Subcutaneous abdominal adipose tissue (tissue), 5 donors: ENCODE results near the gene NOTCH3.
A peak's percentile ranks its signal among the peaks of the same experiment; 100 is the strongest.

Experiments
- H3K27ac ChIP-seq: one replicate; pipeline ENCODE4 v1.7.0; 2013; ENCODE audit warnings: low read depth, mild to moderate bottlenecking, inconsistent platforms, low read length, moderate library complexity
- H3K27me3 ChIP-seq, 5 donors: one replicate each; pipeline ENCODE4 v1.7.0; 2013; ENCODE audit warnings: low read length in 5 of 5, inconsistent platforms in 1 of 5; ENCODE audit not compliant: control insufficient read depth in 5 of 5, insufficient read depth in 4 of 5
- H3K36me3 ChIP-seq, 5 donors: one replicate each; pipeline ENCODE4 v1.7.0; 2013; ENCODE audit warnings: low read length in 5 of 5; ENCODE audit not compliant: control insufficient read depth in 5 of 5, insufficient read depth in 5 of 5
- H3K4me1 ChIP-seq, 5 donors: one replicate each; pipeline ENCODE4 v1.7.0; 2013; ENCODE audit warnings: low read length in 5 of 5, mild to moderate bottlenecking in 3 of 5, moderate library complexity in 1 of 5; ENCODE audit not compliant: control insufficient read depth in 5 of 5, insufficient read depth in 5 of 5
- H3K4me3 ChIP-seq, 5 donors: one replicate each; pipeline ENCODE4 v1.7.0; 2013; ENCODE audit warnings: low read length in 5 of 5, low read depth in 1 of 5
- H3K9ac ChIP-seq, 5 donors: one replicate each; pipeline ENCODE4 v1.7.0; 2013; ENCODE audit warnings: low read length in 5 of 5, mild to moderate bottlenecking in 4 of 5, moderate library complexity in 3 of 5
- H3K9me3 ChIP-seq, 5 donors: one replicate each; pipeline ENCODE4 v1.7.0; 2013; ENCODE audit warnings: low read length in 5 of 5; ENCODE audit not compliant: control insufficient read depth in 5 of 5
- donor health status: healthy.
- donor health status: healthy.
- donor health status: healthy.
- donor health status: healthy.
- donor health status: healthy.

NOTCH3 gene

DNA sequence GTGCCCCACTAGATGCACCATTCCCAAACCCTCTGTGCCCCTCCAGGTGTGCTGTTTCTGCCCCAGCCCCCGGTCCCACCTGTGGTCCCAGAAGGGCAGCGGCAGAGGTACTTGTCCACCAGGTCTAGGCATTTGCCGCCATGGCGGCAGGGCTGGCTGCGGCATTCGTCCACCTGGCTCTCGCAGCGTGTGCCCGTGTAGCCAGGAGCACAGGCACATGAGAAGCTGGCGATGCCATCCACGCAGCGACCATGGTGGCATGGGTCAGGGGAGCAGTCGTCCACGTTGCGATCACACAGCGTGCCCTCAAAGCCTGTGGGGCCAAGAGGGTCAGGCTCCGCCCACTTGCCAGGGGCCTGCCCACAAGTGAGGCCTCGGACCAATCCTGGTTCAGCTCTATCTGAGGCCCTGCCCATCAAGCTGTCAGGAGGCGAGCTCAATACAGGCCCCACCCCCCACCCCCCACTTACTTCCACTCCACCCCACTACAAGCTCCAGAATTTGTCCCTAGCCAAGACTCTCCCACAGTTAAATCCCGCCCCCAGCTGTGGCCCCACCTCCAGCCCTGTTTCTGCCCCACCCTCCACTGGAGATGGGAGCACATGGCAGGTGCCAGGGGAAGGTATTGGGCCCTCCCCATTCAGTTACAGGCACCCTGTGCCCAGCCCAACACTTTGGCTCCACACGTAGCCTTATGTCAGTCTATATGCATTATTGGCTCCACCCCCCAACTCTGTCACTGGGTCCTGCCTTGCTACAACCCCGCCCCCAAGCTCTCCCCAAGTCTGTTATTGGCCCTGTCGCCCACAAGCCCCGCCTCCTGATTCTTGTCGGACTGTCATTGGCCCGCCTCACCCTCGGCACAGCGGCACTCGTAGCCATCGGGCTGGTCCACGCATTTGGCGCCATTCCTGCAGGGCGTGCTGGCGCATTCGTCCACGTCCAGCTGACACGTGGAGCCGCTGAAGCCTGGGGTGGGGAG, 13.5 kb downstream of the NOTCH3 start:
- Histone ChIP-seq H3K4me1 (peaks cover 0 to 7% (median 0%) of the 10 kb centered on the region in 5 donors), H3K36me3 (peaks cover 0 to 46% (median 16%) of the 10 kb centered on the region in 5 donors), H3K9me3 (no peaks in the 10 kb centered on the region), H3K27me3 (peaks cover 0 to 6% (median 0%) of the 10 kb centered on the region in 5 donors), H3K4me3 (no peak overlapping the region), H3K9ac (no peak overlapping the region), H3K27ac (no peak overlapping the region)

DNA sequence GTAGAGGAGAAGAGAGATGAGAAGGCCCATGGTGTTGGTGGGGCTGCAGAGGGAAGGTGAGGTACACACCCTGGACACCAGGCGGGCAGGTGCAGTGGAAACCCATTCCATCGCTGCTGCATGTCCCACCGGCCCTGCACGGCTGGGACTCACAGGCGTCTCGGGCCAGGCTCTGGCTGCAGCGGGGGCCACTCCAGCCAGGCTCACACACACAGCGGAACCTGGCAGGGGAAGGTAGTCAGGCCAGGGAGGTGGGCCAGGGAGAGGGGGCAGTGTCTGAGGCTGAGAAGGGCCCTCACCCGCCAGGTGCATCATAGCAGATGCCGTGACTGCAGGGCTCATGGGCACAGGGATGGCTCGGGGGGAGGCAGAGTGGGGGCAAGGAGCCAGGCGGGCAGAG, 15.6 kb downstream of the NOTCH3 start:
- H3K27ac ChIP-seq: no peak overlapping the region
- no peak overlapping the region for H3K4me3 ChIP-seq
- H3K4me1 ChIP-seq: peaks cover 0 to 14% (median 5%) of the 10 kb centered on the region in 5 donors
- peaks cover 0 to 44% (median 12%) of the 10 kb centered on the region in 5 donors for H3K36me3 ChIP-seq
- no peaks in the 10 kb centered on the region for H3K9me3 ChIP-seq
- H3K27me3 ChIP-seq: no peaks in the 10 kb centered on the region
- no peak overlapping the region for H3K9ac ChIP-seq

DNA sequence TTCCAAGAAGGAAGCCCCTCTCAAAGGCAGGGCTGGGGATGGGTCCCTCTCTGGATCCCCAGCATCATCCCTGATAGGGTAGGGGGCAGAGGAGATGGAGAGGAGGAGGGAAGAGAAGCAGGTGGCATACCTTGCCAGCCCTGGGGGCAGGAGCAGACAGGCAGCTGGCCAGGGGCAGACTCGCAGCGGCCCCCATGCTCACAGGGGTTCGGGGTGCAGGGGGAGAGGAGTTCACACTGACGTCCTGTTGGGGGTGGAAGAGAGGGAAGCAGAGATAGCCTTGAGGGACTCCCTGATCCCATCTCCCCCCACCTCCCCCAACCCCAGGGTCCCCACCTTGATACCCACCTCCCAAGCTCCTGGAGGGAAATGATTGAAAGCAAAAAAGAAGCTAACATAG, 16.0 kb downstream of the NOTCH3 start:
- no peak overlapping the region for H3K27ac ChIP-seq
- peaks cover 0 to 14% (median 5%) of the 10 kb centered on the region in 5 donors for H3K4me1 ChIP-seq
- peaks cover 0 to 46% (median 14%) of the 10 kb centered on the region in 5 donors for H3K36me3 ChIP-seq
- no peaks in the 10 kb centered on the region for H3K27me3 ChIP-seq
- no peak overlapping the region for H3K4me3 ChIP-seq
- H3K9me3 ChIP-seq: no peaks in the 10 kb centered on the region
- no peak overlapping the region for H3K9ac ChIP-seq

DNA sequence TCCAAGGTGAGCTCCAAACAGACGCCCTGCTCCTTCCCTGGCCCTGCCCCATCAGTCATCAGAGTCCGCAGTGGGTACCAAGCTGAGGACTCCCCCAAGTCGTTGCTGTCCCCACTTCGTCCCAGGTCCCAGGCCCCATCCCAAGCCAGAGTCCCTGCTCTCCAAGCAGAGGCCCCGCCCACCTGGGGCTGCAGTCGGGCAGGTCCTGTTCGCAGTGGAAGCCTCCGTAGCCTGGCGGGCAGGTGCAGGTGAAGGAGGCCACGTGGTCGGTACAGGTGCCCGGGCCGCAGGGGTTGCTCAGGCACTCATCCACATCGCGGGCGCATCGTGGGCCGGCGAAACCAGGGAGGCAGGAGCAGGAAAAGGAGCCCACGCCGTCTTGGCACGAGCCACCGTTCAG, 19.4 kb downstream of the NOTCH3 start:
- no peaks in the 10 kb centered on the region for H3K9me3 ChIP-seq
- H3K36me3 ChIP-seq: peaks cover 0 to 42% (median 4%) of the 10 kb centered on the region in 5 donors
- H3K27me3 ChIP-seq: peaks cover 0 to 3% (median 0%) of the 10 kb centered on the region in 5 donors
- H3K27ac ChIP-seq: no peak overlapping the region
- H3K9ac ChIP-seq: no peak overlapping the region
- peaks cover 0 to 23% (median 10%) of the 10 kb centered on the region in 5 donors for H3K4me1 ChIP-seq
- no peak overlapping the region for H3K4me3 ChIP-seq

DNA sequence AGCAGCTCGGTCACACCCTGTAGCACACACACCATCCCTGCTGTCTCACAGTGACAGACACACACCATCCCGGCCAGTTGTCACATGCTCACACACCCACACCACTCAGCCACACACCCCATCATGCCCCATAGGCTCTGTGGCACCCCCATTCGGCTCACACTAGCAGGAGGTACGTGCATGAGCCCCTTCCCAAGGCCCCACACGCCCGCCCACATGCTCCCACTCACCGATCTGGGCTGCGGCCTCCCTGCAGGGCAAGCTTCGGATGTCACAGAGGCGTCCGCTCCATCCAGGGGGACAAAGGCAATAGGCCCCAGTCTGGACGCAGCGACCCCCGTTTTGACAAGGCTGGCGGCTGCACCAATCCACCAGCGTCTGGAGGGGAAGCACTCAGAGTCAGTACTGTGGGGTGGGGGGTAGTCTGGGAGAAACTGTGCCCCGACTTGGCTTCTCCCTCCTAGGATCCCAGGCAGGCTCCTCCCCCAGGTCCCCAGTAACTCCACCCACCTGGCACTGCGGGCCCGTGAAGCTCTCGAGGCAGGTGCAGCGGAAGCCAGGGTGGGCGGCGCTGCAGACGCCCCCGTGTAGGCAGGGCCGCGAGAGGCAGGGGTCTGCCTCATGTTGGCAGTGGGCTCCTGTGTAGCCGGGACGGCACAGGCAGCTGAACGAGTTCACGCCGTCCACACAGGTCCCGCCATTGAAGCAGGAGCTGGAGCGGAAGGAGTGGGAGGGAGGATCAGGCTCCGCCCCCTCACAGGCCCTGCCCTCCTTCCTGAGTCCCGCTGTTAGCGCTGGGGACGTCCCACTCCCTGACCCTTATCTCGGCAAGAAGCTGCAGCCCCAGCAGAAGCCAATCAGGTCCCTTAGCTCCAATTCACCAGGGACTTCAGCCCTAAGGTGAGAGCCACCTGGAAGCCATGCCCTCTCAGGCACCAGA, 20.1 kb downstream of the NOTCH3 start:
- Histone ChIP-seq H3K4me1 (peaks cover 0 to 23% (median 10%) of the 10 kb centered on the region in 5 donors), H3K36me3 (peaks cover 0 to 36% (median 4%) of the 10 kb centered on the region in 5 donors), H3K9ac (no peak overlapping the region), H3K4me3 (no peak overlapping the region), H3K9me3 (no peaks in the 10 kb centered on the region), H3K27me3 (peaks cover 0 to 3% (median 0%) of the 10 kb centered on the region in 5 donors), H3K27ac (no peak overlapping the region)

DNA sequence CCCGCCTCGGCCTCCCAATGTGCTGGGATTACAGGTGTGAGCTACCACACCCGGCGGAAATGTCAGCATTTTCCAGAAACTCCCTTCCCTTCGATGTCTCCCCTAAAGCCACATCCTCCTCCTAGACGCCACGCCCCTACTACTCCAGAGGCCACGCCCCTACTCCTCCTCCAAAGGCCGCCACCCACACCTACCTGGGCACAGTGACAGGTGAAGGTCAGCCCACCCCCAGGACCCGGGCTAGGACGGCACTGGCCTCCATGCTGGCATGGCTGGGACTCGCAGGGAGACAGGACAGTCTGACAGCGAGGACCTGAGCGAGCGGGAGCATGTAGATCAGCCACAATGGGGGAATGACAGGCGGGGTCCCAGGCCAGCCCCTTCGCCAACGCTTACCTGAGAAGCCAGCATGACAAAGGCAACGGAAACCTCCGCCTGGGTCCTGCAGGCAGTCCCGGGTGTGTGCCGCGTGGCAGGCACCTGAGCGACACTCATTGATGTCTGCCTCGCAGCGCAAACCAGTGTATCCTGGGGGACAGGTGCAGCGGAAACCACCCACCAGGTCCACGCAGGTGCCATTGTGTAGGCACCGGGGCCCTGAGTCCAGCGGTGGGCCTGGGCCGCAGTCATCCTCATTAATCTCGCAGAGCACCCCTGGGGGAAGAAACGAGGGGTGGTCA, 22.0 kb downstream of the NOTCH3 start:
- no peak overlapping the region for H3K27ac ChIP-seq
- no peak overlapping the region for H3K9ac ChIP-seq
- H3K9me3 ChIP-seq: no peaks in the 10 kb centered on the region
- H3K27me3 ChIP-seq: peaks cover 0 to 3% (median 0%) of the 10 kb centered on the region in 5 donors
- no peak overlapping the region for H3K4me3 ChIP-seq
- peaks cover 0 to 17% (median 8%) of the 10 kb centered on the region in 5 donors for H3K4me1 ChIP-seq
- peaks cover 0 to 34% (median 9%) of the 10 kb centered on the region in 5 donors for H3K36me3 ChIP-seq

DNA sequence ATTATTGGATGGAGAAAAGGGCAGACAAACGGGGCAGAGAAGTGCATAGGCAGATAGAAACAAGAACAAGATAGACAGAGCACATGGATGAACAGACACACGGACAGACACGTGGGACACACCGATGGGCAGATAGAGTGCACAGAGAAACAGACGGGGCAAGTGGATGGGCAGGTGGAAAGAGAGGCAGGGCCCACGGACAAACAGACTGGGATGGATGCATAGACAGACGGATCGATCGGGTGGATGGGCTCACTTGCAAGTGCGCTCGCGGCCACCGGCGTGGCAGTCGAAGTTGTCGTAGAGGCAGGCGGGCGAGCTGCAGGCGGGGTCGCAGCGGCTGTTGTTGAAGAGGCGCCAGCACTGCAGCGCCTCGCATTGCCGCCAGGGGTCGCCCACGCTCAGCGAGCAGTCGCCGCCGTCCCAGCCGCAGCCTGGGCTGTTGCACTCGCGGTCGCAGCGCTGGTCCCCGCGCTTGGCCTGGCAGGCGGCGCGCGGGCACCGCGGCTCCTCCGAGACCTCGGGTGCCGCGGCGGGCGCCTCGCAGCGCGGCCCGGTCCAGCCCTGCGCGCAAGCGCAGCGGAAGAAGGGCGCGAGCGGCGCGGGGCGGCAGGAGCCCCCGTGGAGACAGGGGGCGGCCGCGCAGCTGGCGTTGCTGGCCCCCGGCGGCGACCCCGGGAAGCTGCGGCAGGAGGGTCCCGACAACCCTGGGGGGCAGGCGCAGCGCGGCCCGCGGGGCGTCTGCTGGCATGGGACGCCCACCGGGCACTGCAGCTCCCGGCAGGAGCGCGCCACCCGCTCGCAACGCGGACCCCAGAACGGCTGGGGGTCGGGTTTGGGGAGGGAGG, 23.3 kb downstream of the NOTCH3 start:
- no peak overlapping the region for H3K27ac ChIP-seq
- peaks cover 0 to 17% (median 6%) of the 10 kb centered on the region in 5 donors for H3K4me1 ChIP-seq
- peaks cover 0 to 36% (median 10%) of the 10 kb centered on the region in 5 donors for H3K36me3 ChIP-seq
- no peaks in the 10 kb centered on the region for H3K9me3 ChIP-seq
- peak overlapping the region in 1 of 5 donors; percentile 35 for H3K9ac ChIP-seq
- peak overlapping the region in 2 of 5 donors; percentile 36 for H3K4me3 ChIP-seq
- H3K27me3 ChIP-seq: peaks cover 0 to 3% (median 0%) of the 10 kb centered on the region in 5 donors

DNA sequence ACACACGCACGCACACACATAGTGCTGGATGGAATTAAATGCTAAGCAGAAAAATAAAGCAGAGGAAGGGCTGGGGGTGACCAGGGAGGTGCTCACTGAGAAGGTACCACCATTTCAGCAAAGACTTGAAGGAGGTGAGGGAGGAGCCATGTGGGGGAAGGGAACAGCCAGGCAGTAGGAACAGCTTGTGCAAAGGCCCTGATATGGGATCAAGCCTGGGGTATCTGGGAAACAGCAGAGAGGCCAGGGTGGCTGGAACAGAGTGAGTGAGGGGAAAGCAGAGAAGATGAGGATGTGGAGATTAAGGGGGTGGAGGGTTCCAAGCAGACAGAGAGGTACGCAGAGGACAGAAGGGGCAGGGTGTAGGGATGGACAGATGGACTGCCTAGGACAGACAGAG, 25.2 kb downstream of the NOTCH3 start:
- Histone ChIP-seq H3K9ac (no peak overlapping the region), H3K9me3 (no peaks in the 10 kb centered on the region), H3K27me3 (peaks cover 0 to 3% (median 0%) of the 10 kb centered on the region in 5 donors), H3K27ac (no peak overlapping the region), H3K36me3 (peaks cover 0 to 30% (median 10%) of the 10 kb centered on the region in 5 donors), H3K4me3 (no peak overlapping the region), H3K4me1 (peaks cover 0 to 11% (median 5%) of the 10 kb centered on the region in 5 donors)
